A549 (cell line): ENCODE measurements around the gene FAHD1. TPM values are rescaled to one million over a fixed set of nuclear protein-coding genes. Genes with fewer than 3 reads are reported as not detected.

Source experiments
- ATAC-seq, 2 experiments: fragments of 200-7000 bp in 1 of 2; fragments of >200 bp in 1 of 2; cut with Nextera tagmentation in 1 of 2; cut with Tn5 transposase in 1 of 2; 3 replicates each; pipeline versions ENCODE4 v1.8.0 to v1.9.1; 2018 to 2020; ENCODE audit warnings: mild to moderate bottlenecking in 1 of 2, moderate library complexity in 1 of 2
- CTCF ChIA-PET: fragments of 300-600 bp; sonication (Branson Sonifier 250); formaldehyde crosslinking; extraction: SDS; loops from one replicate; lab custom pipeline; 2021; ENCODE audit warnings: antibody characterized with exemption, inconsistent platforms; lab: Yijun Ruan, JAX
- POLR2A ChIA-PET: fragments of 350-600 bp; formaldehyde crosslinking; extraction: SDS; loops from one replicate; lab custom pipeline; 2021; ENCODE audit warnings: antibody characterized with exemption, inconsistent platforms; lab: Yijun Ruan, JAX
- DNase-seq, 2 experiments: peaks; one replicate each; pipeline versions ENCODE4 v3.0.0 to v3.0.0-alpha.2; 2011 to 2016; ENCODE audit warnings: low read depth in 1 of 2, low spot score in 1 of 2
- FAIRE-seq: peaks from 2 replicates; lab custom pipeline; 2011; peaks lifted over from hg19 to GRCh38; lab: Jason Lieb, UNC
- H3K27ac ChIP-seq, 2 experiments: fragments of >200 bp; sonication (Bioruptor Twin); formaldehyde crosslinking; 3 replicates each; pipeline ENCODE4 v1.5.1; 2016 to 2017
- H3K4me1 ChIP-seq: fragments of >200 bp; sonication (Bioruptor Twin); formaldehyde crosslinking; 3 replicates; pipeline ENCODE4 v1.6.1; 2016
- H3K4me2 ChIP-seq: fragments of >200 bp; sonication (Bioruptor Twin); formaldehyde crosslinking; 3 replicates; pipeline ENCODE4 v1.6.1; 2016
- H3K4me3 ChIP-seq: fragments of >200 bp; sonication (Bioruptor Twin); formaldehyde crosslinking; 3 replicates; pipeline ENCODE4 v1.5.1; 2016
- H3K9me3 ChIP-seq: fragments of >200 bp; sonication (Bioruptor Twin); formaldehyde crosslinking; 3 replicates; pipeline ENCODE4 v1.6.1; 2016
- CEBPB ChIP-seq, 2 experiments: fragments of >200 bp in 1 of 2; sonication (Bioruptor Twin) in 1 of 2; formaldehyde crosslinking in 1 of 2; IDR thresholded peaks; 2 replicates each; pipeline ENCODE4 v1.6.1; 2012 to 2016
- FOXS1 ChIP-seq: fragments of 250-450 bp; sonication (Bioruptor Pico); IDR thresholded peaks from 2 replicates; pipeline ENCODE4 v1.5.0; 2020; ENCODE audit warnings: mild to moderate bottlenecking, moderate library complexity
- HEYL ChIP-seq: fragments of 250-450 bp; sonication (Bioruptor Pico); IDR thresholded peaks from 2 replicates; pipeline ENCODE4 v1.8.0; 2021; ENCODE audit warnings: mild to moderate bottlenecking, moderate library complexity
- HOXA7 ChIP-seq: fragments of 250-450 bp; sonication (Bioruptor Pico); IDR thresholded peaks from 2 replicates; pipeline ENCODE4 v1.5.0; 2020; ENCODE audit warnings: mild to moderate bottlenecking, moderate library complexity
- HOXB13 ChIP-seq: fragments of 250-450 bp; sonication (Bioruptor Pico); IDR thresholded peaks from 2 replicates; pipeline ENCODE4 v1.5.0; 2020; ENCODE audit warnings: low read depth, mild to moderate bottlenecking, moderate library complexity
- HOXB5 ChIP-seq: fragments of 250-450 bp; sonication (Bioruptor Pico); IDR thresholded peaks from 2 replicates; pipeline ENCODE4 v1.5.0; 2020; ENCODE audit warnings: mild to moderate bottlenecking, moderate library complexity
- JUN ChIP-seq, 2 experiments: fragments of >200 bp; sonication (Bioruptor Twin); formaldehyde crosslinking; IDR thresholded peaks; 2 replicates in 1 of 2; 3 replicates in 1 of 2; pipeline ENCODE4 v1.6.1; 2016 to 2017
- NR3C1 ChIP-seq: fragments of >200 bp; sonication (Bioruptor Twin); formaldehyde crosslinking; IDR thresholded peaks from 3 replicates; pipeline ENCODE4 v1.6.1; 2017
- RCOR1 ChIP-seq: fragments of 150-350 bp; IDR thresholded peaks from 2 replicates; pipeline ENCODE4 v1.6.1; 2014; ENCODE audit warnings: antibody characterized with exemption, low read length, low read depth
- RFX5 ChIP-seq: fragments of 450-650 bp; IDR thresholded peaks from 2 replicates; pipeline ENCODE4 v1.7.1; 2014; ENCODE audit warnings: antibody characterized with exemption, mild to moderate bottlenecking, moderate library complexity
- ZNF302 ChIP-seq: fragments of 250-450 bp; sonication (Bioruptor Pico); IDR thresholded peaks from 2 replicates; pipeline ENCODE4 v1.9.0; 2021; ENCODE audit warnings: inconsistent platforms, mild to moderate bottlenecking, moderate library complexity
- WGBS: methylation state at CpG from one replicate; pipeline ENCODE4 v1.1.6; 2017; ENCODE audit errors: missing lambda C conversion rate; 5-methylcytosine and 5-hydroxymethylcytosine counted together
- polyA plus RNA-seq, 4 experiments: library from polyadenylated mRNA; depleted of rRNA in 3 of 4; stranded (reverse); fragments of >200 nt; fragmentation: RNase III in 1 of 4; extraction: RNeasy Plus Mini Kit Qiagen cat#74134 plus additional on column Dnase treatment in 1 of 4; gene quantifications; 2 replicates in 3 of 4; 3 replicates in 1 of 4; pipeline ENCODE4 v1.2.3, GENCODE V29; 2011 to 2017
- TF ChIP-seq, protein P1 (sequence below): fragments of >200 bp; sonication (Bioruptor Twin); formaldehyde crosslinking; IDR thresholded peaks from 3 replicates; pipeline ENCODE4 v1.6.1; 2016
- TF ChIP-seq, protein P2 (sequence below): fragments of 250-450 bp; sonication (Bioruptor Pico); IDR thresholded peaks from 2 replicates; pipeline ENCODE4 v1.5.0; 2020; ENCODE audit warnings: low read depth, mild to moderate bottlenecking, moderate library complexity

The FAHD1 gene
- polyA plus RNA-seq, 2 of the 4 experiments (the other 2 are of a cell fraction) = 30.6 to 68.4 TPM

DNA sequence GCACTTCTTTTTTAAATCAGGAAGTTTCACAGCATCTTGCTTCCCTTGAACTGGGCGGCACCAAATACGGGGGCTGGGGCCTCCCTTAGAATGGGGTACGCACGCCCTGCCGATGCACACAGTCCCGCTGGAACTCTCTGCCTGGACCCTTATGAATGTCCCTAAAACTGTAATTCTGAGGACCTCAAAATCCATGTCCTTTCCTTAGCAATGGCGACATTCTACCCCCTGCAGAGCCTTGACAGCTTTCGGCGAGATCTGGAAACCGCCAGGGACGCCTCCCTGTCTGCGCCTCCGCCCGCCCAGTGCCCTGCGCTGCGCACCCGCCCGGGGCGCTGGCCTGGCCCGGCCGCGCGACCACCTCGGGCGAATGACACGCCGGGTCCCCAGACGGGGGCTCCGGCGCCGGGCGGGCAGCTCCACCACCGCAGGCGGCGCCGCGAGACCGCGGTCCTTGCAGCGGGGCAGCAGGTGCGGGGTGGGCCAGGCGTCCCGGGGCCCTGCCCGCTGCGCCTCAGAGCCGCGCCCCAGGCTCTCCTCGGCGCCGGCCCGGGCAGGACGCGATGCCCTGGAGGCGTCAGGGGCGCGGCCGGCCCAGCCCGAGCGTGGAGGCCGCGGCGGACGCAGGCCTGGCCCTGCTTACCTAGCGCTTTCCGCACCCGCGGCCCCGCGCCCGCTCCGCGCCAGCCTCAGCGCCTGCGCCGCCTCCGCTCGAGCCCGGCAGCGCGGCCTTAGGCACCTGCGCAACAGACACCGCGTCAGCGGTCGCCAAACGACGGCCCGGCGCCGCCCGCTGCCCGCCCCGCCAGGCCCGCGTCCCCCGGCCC is 929 bp upstream of the FAHD1 start:
- DNase-seq (peak in 1 of 2 experiments; percentile 31), ATAC-seq (peak; percentile 6 to 76), FAIRE-seq (no peak)
- TF ChIP-seq, protein P1, sequence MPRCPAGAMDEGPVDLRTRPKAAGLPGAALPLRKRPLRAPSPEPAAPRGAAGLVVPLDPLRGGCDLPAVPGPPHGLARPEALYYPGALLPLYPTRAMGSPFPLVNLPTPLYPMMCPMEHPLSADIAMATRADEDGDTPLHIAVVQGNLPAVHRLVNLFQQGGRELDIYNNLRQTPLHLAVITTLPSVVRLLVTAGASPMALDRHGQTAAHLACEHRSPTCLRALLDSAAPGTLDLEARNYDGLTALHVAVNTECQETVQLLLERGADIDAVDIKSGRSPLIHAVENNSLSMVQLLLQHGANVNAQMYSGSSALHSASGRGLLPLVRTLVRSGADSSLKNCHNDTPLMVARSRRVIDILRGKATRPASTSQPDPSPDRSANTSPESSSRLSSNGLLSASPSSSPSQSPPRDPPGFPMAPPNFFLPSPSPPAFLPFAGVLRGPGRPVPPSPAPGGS = no peak
- TF ChIP-seq CEBPB (IDR thresholded peaks at IDR 0.05) = no peak
- TF ChIP-seq FOXS1 (CRISPR knock-in tag) = no peak
- TF ChIP-seq, protein P2, sequence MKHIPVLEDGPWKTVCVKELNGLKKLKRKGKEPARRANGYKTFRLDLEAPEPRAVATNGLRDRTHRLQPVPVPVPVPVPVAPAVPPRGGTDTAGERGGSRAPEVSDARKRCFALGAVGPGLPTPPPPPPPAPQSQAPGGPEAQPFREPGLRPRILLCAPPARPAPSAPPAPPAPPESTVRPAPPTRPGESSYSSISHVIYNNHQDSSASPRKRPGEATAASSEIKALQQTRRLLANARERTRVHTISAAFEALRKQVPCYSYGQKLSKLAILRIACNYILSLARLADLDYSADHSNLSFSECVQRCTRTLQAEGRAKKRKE (CRISPR knock-in tag) = peak; percentile 33; the same call in 1 of the 2 replicates
- no peak for TF ChIP-seq ZNF302 (CRISPR knock-in tag)
- WGBS = 5% methylated on average over 44 of the region's 96 CpGs
- Histone ChIP-seq H3K27ac (peak overlapping the region; percentile 89 to 95), H3K4me2 (peak overlapping the region; percentile 98), H3K4me3 (peak overlapping the region; percentile 67), H3K9me3 (no peaks in the 10 kb centered on the region), H3K4me1 (peaks cover 22% of the 10 kb centered on the region)
- ChIA-PET CTCF (interaction anchor here (0.9 to 1.2 kb wide), 3 partner anchors 13 to 138 kb away, joined by 3 to 5 read pairs (median 4); partner anchors contain the start of gene RPS2), POLR2A (interaction anchor here (0.5 to 1.9 kb wide), 4 partner anchors 43 to 190 kb away, joined by 3 to 12 read pairs (median 6); partner anchors contain the start of genes NUBP2, RPS2 and SPSB3)

DNA sequence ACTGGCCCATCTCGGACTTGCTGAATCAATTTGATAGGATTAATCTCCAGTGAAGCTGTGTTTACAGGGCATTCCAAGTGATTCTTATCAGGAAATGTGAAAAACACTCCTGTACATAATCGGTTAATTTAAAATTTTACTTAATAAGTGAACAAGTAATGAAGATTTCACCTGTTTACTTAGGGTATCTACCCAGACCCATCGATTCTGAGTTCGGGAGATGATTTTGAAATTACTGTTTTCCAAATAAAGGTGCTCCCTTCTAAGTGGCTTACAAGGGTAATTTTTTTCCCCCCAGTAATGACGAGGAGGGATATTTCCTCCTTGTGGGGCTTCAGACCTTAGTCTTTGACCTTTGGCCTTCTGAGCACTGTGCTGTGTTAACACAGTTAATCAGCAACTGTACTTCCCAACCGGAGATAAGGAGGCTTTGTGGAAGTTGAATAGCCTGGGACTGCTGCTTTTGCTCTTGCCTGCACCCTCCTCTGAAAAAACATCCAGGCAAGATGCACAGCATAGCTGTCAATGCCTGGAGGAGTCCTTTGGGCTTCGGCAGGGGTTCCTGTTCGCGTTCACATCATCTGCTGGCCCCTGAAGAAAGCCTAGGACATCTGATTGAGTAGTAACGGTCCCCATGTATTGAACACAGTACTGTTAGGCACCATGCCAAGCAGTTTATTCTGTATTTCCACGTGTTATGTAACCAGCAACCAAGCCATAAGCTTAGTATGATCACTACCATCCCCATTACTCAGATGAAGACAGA is 1.8 kb downstream of the FAHD1 start:
- ChIA-PET POLR2A (no interaction called here), CTCF (interaction anchor here (1.2 to 1.5 kb wide), 2 partner anchors 16 to 18 kb away, joined by 3 to 5 read pairs; no protein-coding TSS in a partner anchor)
- 49% methylated on average over 11 of the region's 11 CpGs for WGBS
- ATAC-seq = no peak
- TF ChIP-seq RCOR1 = no peak
- TF ChIP-seq HOXB13 (CRISPR knock-in tag) = no peak
- no peak for TF ChIP-seq NR3C1
- TF ChIP-seq JUN (IDR thresholded peaks at IDR 0.05) = no peak
- Histone ChIP-seq H3K27ac (0 out of 6 replicates have a peak overlapping the region, but pooled peaks of 1 of the 2 experiments have one; percentile 6), H3K9me3 (no peaks in the 10 kb centered on the region), H3K4me3 (peak overlapping the region; percentile 67), H3K4me1 (peaks cover 28% of the 10 kb centered on the region), H3K4me2 (peak overlapping the region; percentile 79)
- no peak for DNase-seq
- FAIRE-seq = no peak

DNA sequence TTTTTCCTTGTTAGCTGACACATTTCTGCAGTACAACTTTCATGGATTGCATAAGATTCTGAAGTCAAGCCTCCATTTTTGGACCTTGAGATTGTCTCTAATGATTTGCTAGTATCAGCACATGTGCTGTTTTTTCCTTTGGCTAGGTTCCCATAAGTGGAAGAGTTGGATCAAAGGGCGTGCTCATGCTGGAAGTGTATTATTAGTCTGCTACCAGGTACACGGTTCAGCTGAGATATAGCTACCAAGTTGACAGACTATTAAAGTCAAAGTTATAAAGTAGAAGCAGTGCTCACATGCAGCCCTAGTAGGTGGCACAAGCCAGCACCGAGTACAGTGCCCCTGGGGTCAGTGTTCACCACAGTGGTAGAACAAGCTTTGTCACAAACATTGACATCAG is 3.2 kb downstream of the FAHD1 start:
- ChIA-PET CTCF (interaction anchor here (0.6 to 1.5 kb wide), 4 partner anchors 10 to 99 kb away, joined by 3 to 7 read pairs (median 4); no protein-coding TSS in a partner anchor), POLR2A (no interaction called here)
- WGBS = 59% methylated on average over 3 of the region's 3 CpGs
- peaks cover 27% of the 10 kb centered on the region for H3K4me1 ChIP-seq
- no peak overlapping the region for H3K4me2 ChIP-seq
- H3K27ac ChIP-seq = no peak overlapping the region
- no peak overlapping the region for H3K4me3 ChIP-seq
- FAIRE-seq (no peak), DNase-seq (no peak), ATAC-seq (no peak)
- no peak for TF ChIP-seq NR3C1
- TF ChIP-seq HOXB5 (CRISPR knock-in tag) = no peak
- no peak for TF ChIP-seq HOXA7 (CRISPR knock-in tag)
- TF ChIP-seq HEYL (CRISPR knock-in tag) = no peak
- no peak for TF ChIP-seq RFX5
- H3K9me3 ChIP-seq = no peaks in the 10 kb centered on the region
